Activated CD4-positive, alpha-beta T cell treated with anti-CD3 and anti-CD28 coated beads for 36 hours (primary cell): ENCODE results near the gene DCLK1. TPM values are rescaled to one million over a fixed set of nuclear protein-coding genes. Genes with fewer than 3 reads are reported as not detected.

Experiments used
- ATAC-seq: fragments of 200-7000 bp; cut with Tn5 transposase; one replicate; pipeline ENCODE4 v1.10.0; 2021; ENCODE audit warnings: mild to moderate bottlenecking, moderate library complexity
- CTCF ChIA-PET: fragments of 350-600 bp; sonication (Branson Sonifier 250); formaldehyde crosslinking; loops from one replicate; lab custom pipeline; 2021; ENCODE audit warnings: antibody characterized with exemption; lab: Charles Lee
- POLR2A ChIA-PET: fragments of 350-600 bp; sonication (Branson Sonifier 250); formaldehyde crosslinking; loops from one replicate; lab custom pipeline; 2021; ENCODE audit warnings: antibody characterized with exemption, inconsistent platforms; lab: Charles Lee
- DNase-seq: peaks from one replicate; pipeline ENCODE4 v3.0.0-alpha.2; 2020
- H3K27ac Mint-ChIP-seq: one replicate; pipeline ENCODE4 v1.8.0; 2021; ENCODE audit warnings: mixed read lengths
- H3K27me3 Mint-ChIP-seq: one replicate; pipeline ENCODE4 v1.8.0; 2021; ENCODE audit warnings: mixed read lengths
- H3K36me3 Mint-ChIP-seq: one replicate; pipeline ENCODE4 v1.8.0; 2021; ENCODE audit warnings: low read depth, mixed read lengths
- H3K4me1 Mint-ChIP-seq: one replicate; pipeline ENCODE4 v1.8.0; 2021; ENCODE audit warnings: mixed read lengths
- H3K4me3 Mint-ChIP-seq: one replicate; pipeline ENCODE4 v1.8.0; 2021; ENCODE audit warnings: mild to moderate bottlenecking, moderate library complexity, mixed read lengths
- H3K9me3 Mint-ChIP-seq: one replicate; pipeline ENCODE4 v1.8.0; 2021; ENCODE audit warnings: low read depth, mixed read lengths
- intact Hi-C, 2 experiments: fragments of 100-400 bp; cut with DNase I in 1 of 2; cut with micrococcal nuclease in 1 of 2; formaldehyde crosslinking; loops; one replicate each; pipeline versions ENCODE4 v1.14.2 to v1.15.1; 2022 to 2024; cut with DNase I, micrococcal nuclease
- total RNA-seq, 2 experiments: library from RNA; stranded (reverse); gene quantifications; one replicate each; pipeline ENCODE4 v1.2.3, GENCODE V29; 2021

DCLK1 gene
- total RNA-seq, 2 experiments from 2014 or later: not detected

DNA sequence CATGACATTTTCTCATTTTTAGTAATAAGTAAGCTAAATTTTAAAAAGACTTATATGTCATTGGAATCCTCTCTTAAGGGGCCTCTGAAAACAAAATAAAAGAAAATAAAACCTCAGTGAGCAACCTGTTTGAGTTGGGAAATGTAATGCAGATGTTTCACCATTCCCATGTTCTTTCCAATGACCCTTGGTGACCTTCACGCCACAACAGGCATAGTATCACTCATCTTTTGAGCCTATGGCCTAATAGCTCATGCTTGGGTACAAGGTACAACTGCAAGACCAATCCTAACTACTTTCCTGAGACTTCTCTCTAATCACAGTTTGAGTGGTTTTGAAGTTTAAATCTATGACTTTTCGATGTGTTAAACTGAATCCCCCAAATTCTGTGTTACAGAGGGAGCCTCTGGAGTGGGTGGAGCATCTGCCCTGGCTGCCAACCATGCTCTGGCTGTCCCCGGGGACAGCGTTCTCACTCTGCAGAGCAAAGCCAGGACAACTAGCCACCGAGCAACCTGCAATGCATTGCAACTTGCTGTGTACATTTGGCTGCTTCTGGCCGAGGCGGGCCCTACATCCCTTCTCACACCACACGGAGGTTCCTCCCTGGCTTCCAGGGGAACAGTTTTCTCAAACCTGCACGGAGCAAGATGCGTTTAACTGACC lies 346.8 kb downstream of the DCLK1 start:
- no peak overlapping the region for H3K27ac Mint-ChIP-seq
- CTCF ChIA-PET: no interaction called here
- DNase-seq: no peak
- intact Hi-C loops: no loop called here
- no peak overlapping the region for H3K4me3 Mint-ChIP-seq
- H3K36me3 Mint-ChIP-seq: no peaks in the 10 kb centered on the region
- no peaks in the 10 kb centered on the region for H3K9me3 Mint-ChIP-seq
- POLR2A ChIA-PET: no interaction called here
- no peak for ATAC-seq
- H3K4me1 Mint-ChIP-seq: no peaks in the 10 kb centered on the region
- peaks cover 2% of the 10 kb centered on the region for H3K27me3 Mint-ChIP-seq

DNA sequence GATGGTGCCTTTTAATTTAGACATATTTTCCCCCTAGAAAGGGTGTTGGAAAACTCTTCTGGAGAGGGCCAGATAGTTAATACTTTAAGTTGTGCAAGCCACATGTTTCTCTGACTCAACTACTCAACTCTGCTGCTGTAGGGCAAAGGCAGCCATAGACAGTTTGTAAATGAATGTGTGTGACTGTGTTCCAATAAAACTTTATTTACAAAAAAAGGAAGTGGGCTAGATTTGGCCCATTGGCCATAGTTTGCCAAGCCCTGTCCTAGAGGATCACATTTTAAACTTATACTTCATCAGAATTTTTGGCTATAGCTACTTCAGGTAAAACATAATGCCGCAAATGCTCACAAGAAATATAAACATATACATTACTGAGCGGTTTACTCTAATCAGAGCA lies 348.4 kb downstream of the DCLK1 start:
- ChIA-PET POLR2A (no interaction called here), CTCF (no interaction called here)

DNA sequence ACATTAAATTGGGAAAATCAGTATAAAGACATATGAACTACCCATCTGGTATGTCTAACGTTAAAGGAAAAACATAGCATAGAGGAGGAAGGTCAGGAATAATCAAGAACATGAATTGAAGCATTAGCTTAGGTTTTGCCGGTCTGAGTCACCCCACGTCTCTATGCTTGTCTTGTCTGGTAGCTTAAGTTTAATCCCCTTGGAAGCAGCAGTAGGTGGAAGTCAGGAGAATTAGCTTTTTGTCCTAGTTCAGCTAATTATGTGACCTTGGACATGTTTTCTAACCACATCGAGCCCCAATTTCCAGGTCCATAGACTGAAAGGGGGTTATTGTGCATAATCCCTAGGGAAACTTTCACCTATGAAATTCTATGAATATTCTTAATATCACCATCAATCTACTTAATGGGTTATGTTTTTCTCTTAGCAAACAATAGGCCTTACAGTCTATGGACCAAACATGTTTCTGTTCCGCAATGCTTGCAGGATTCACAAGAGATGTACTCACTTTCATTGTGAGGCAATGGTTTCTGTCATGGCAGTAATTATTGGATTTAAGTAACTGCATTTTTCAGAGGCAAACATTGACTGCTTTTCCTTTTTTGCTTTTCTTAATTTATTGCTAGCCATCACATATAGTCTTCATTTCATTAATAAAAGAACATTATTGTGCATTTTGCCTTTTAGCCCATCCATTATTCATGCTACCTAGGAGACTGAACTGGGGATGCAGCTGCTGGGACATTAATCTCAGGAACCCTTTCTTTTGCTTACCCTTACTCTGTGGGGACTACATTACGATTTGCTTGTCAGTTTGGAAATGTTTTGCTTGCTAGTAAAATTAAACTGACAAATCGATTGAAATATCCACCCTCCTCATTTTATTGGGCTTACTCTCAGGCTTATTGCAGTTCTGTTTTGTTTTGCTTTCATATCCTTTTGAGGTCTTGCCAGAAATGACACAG lies 349.9 kb downstream of the DCLK1 start:
- ChIA-PET CTCF (interaction anchor here (1.4 kb wide), 1 partner anchor 8 kb away, joined by 4 read pairs; no protein-coding TSS in a partner anchor), POLR2A (no interaction called here)
- DNase-seq (no peak), ATAC-seq (no peak)
- peaks cover 5% of the 10 kb centered on the region for H3K27me3 Mint-ChIP-seq
- intact Hi-C loops: no loop called here
- H3K4me1 Mint-ChIP-seq: no peaks in the 10 kb centered on the region
- no peaks in the 10 kb centered on the region for H3K9me3 Mint-ChIP-seq
- no peak overlapping the region for H3K4me3 Mint-ChIP-seq
- H3K36me3 Mint-ChIP-seq: no peaks in the 10 kb centered on the region
- no peak overlapping the region for H3K27ac Mint-ChIP-seq

More for the DNA sequence above, 348.4 kb downstream of the DCLK1 start:
- H3K4me1 Mint-ChIP-seq: no peaks in the 10 kb centered on the region
- no peak for ATAC-seq
- no peaks in the 10 kb centered on the region for H3K36me3 Mint-ChIP-seq
- H3K27ac Mint-ChIP-seq: no peak overlapping the region
- intact Hi-C loops: no loop called here
- H3K27me3 Mint-ChIP-seq: peaks cover 2% of the 10 kb centered on the region
- no peak overlapping the region for H3K4me3 Mint-ChIP-seq
- no peak for DNase-seq
- no peaks in the 10 kb centered on the region for H3K9me3 Mint-ChIP-seq

DNA sequence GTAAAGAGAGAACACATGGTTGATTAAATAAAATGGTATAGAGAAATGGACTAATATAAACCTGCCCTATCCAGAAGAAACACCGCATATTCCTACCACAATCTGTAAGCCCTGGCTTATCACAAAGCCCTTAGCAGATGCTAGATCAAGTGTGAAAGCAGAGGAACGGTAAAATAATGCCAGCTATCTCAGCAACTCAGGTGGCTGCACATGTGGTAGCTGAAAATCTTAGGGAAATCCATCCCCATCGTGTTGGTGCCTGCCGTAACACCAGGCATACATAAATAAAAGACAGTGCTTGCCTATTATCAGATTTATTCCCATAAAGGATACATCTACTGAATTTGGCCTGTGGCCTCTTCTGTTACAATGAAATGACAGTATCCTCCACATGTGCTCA lies 350.6 kb downstream of the DCLK1 start:
- H3K4me1 Mint-ChIP-seq: no peaks in the 10 kb centered on the region

DNA sequence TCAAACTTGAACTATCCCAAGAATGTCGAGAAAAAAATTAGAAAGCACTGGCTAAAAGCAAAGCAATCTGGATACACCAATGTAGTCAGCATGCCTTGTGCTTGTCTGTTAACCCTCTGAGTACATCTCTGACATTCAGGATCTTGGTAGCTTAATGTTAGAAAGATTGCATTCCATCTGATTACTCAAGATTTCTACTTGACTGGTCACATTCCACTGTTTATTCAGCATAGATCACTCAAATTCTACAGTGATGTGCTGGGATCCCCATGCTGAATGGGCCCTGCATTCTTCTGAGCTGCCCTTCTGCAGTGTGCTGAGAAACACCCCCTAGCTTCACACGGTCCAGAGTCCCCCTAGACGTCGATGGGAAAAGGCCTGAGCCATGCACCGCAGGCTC lies 359.3 kb downstream of the DCLK1 start:
- no peak overlapping the region for H3K4me3 Mint-ChIP-seq
- ATAC-seq (no peak), DNase-seq (no peak)
- POLR2A ChIA-PET: no interaction called here
- H3K36me3 Mint-ChIP-seq: no peaks in the 10 kb centered on the region
- intact Hi-C loops: no loop called here
- peaks cover 6% of the 10 kb centered on the region for H3K27me3 Mint-ChIP-seq
- H3K9me3 Mint-ChIP-seq: no peaks in the 10 kb centered on the region
- CTCF ChIA-PET: no interaction called here
- no peak overlapping the region for H3K27ac Mint-ChIP-seq
- no peaks in the 10 kb centered on the region for H3K4me1 Mint-ChIP-seq

More for the DNA sequence above, 350.6 kb downstream of the DCLK1 start:
- ChIA-PET CTCF (interaction anchor here (1.4 kb wide), 1 partner anchor 9 kb away, joined by 4 read pairs; no protein-coding TSS in a partner anchor), POLR2A (no interaction called here)
- intact Hi-C loops: no loop called here
- H3K4me3 Mint-ChIP-seq: no peak overlapping the region
- DNase-seq (no peak), ATAC-seq (no peak)
- H3K9me3 Mint-ChIP-seq: no peaks in the 10 kb centered on the region
- no peak overlapping the region for H3K27ac Mint-ChIP-seq
- no peaks in the 10 kb centered on the region for H3K36me3 Mint-ChIP-seq
- H3K27me3 Mint-ChIP-seq: peaks cover 5% of the 10 kb centered on the region

DNA sequence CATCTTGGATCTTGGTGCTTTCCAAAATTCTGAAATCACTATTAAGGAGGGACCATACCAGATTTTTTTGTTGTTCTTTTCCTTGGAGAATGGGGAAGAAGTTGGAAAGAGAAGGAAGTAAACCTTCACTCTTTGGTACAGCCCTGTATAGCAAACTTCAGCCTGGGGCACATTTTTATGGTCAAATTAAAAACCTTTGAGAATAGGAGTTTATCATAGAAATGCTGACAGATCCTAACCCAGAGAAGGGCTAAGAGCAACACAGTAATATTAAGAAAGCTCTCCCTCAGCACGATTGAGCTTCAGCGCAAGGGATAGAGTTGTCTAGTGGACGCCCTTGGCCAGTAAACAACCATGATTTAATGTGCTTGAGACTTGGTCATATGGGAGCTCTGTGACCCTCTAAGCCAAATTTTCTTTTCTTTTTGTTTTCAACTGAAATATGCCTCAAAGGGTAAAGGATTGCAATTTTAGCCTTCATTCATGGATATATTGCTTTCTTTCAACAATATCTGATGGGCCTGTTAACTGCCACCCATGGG lies 360.4 kb downstream of the DCLK1 start:
- Mint-ChIP-seq H3K36me3 (no peaks in the 10 kb centered on the region), H3K27me3 (peaks cover 3% of the 10 kb centered on the region), H3K9me3 (no peaks in the 10 kb centered on the region), H3K4me3 (no peak overlapping the region), H3K27ac (no peak overlapping the region), H3K4me1 (no peaks in the 10 kb centered on the region)
- ChIA-PET POLR2A (no interaction called here), CTCF (no interaction called here)
- DNase-seq (no peak), ATAC-seq (no peak)
- intact Hi-C loops: no loop called here

DNA sequence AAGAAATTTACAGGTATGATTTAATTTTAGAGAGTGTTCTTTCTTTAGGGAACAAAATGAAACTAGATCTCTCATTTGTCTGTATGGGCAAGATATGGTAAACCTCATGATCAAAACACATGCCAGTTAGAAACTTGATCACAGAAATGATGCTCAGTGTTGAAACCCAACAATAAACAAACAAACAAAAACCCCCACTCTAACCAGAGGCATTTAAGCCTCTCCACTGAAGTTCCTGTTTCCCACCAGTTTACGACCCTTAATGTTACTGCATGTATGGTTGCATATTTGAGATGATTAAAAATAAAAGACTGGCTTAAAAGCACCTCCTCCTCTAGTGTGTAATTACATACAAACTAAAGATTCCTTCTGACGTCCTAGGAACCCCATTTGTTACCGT lies 361.4 kb downstream of the DCLK1 start:
- Mint-ChIP-seq H3K27ac (no peak overlapping the region), H3K27me3 (peaks cover 3% of the 10 kb centered on the region), H3K36me3 (no peaks in the 10 kb centered on the region), H3K4me1 (no peaks in the 10 kb centered on the region), H3K9me3 (no peaks in the 10 kb centered on the region), H3K4me3 (no peak overlapping the region)
- ChIA-PET POLR2A (no interaction called here), CTCF (no interaction called here)
- no peak for ATAC-seq
- intact Hi-C loops: no loop called here
- DNase-seq: no peak

DNA sequence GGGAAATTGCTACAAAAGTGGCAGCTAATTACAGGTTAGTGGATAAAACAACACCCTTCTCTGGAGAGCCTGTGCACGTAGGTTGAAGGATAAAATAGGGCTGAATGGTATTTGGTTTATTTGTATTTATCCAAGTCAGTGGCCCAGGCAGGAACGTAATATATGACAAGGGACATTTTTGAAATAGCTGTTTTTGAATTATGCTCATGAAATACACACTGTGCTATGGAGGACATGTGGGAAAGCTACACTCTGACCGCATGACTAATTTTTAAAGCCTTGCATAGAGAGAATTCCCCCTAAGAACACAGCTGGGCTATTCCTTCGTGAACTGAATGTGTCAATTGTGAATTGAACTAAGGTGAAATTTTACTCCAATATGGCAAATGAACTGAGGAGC lies 362.6 kb downstream of the DCLK1 start:
- DNase-seq: no peak
- Mint-ChIP-seq H3K4me1 (no peaks in the 10 kb centered on the region), H3K27me3 (peaks cover 3% of the 10 kb centered on the region), H3K4me3 (no peak overlapping the region), H3K27ac (no peak overlapping the region), H3K9me3 (no peaks in the 10 kb centered on the region), H3K36me3 (no peaks in the 10 kb centered on the region)
- ChIA-PET POLR2A (no interaction called here), CTCF (no interaction called here)
- intact Hi-C loops: no loop called here
- no peak for ATAC-seq

DNA sequence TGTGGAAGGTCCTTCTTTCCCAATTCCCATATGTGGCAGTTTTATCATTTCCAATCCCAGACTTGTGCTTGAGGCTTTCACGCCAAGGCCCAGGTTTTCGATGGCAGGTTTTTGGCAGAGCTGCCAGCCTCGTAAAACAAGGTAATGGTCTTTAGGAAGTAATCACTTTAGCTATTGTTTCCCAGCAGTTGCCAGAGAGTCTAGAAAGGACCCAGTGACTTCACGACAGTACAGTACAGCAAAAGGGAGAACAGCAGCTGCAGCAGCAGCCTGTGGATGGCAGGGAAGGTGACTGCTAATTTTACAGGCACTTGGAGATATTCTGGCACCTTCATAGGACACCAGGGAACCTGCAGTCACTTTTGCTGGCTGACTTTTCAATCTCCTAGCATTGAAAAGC lies 363.1 kb downstream of the DCLK1 start:
- DNase-seq: no peak
- Mint-ChIP-seq H3K4me3 (no peak overlapping the region), H3K4me1 (no peaks in the 10 kb centered on the region), H3K36me3 (no peaks in the 10 kb centered on the region), H3K9me3 (no peaks in the 10 kb centered on the region), H3K27ac (no peak overlapping the region), H3K27me3 (peaks cover 3% of the 10 kb centered on the region)
- intact Hi-C loops: no loop called here
- POLR2A ChIA-PET: no interaction called here
- CTCF ChIA-PET: no interaction called here
- ATAC-seq: no peak

DNA sequence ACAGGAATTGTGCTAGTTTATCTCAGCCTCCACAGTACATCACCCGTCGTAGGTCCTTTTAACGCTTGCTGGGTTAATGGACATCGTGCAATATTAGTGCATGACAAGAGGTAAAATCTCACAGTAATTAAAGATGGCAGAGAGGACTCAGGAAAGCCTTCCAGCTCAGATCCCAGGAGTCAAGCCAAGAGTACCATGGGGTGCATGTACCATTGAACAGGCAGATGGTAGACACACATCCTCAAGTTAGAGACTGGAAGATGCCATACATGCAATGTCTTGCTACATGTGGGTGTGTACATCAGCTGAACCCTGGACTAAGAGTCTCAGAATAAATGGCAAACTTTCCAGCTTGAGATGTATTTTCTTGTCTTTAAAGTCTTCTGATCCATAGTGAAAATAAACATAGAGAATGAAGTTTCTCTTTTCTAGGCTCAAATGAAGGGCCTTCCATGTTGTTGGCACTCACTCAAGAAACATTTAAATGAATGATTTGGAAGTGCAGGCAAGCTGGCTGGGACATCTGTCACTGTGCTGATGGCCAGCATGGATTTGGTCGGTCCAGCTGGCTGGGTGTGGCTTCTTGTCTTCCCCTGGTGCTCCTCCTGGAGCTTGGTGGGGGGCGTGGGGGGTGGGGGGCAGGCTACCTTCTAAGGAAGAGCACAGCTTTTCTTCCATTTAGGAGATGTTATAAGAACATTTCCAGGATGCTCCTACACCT lies 363.8 kb downstream of the DCLK1 start:
- H3K27me3 Mint-ChIP-seq: peaks cover 3% of the 10 kb centered on the region
- intact Hi-C loops: no loop called here
- no peak for DNase-seq
- no peak overlapping the region for H3K27ac Mint-ChIP-seq
- H3K4me1 Mint-ChIP-seq: no peaks in the 10 kb centered on the region
- no peaks in the 10 kb centered on the region for H3K9me3 Mint-ChIP-seq
- H3K36me3 Mint-ChIP-seq: no peaks in the 10 kb centered on the region
- ChIA-PET POLR2A (no interaction called here), CTCF (no interaction called here)
- H3K4me3 Mint-ChIP-seq: no peak overlapping the region
- ATAC-seq: no peak

DNA sequence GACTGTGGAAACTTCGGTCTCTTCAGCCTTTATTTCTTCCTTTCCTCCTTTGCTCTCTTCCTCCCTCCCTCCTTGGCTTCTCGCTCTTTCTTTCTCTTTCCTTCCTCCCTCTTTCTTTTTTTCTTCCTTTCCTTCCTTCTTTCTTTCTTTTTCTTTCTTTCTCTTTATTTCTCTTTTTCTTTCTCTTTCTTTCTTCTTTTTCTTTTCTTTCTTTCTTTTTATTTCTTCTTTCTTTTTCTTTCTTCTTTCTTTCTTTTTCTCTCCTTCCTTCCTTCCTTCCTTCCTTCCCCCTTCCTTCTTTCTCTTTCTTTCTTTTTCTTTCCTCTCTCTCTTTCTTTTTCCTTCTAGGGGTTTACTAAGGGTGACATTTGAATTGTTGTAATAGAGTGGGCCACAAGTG lies 364.5 kb downstream of the DCLK1 start:
- no peaks in the 10 kb centered on the region for H3K36me3 Mint-ChIP-seq
- H3K27ac Mint-ChIP-seq: no peak overlapping the region
- no peaks in the 10 kb centered on the region for H3K9me3 Mint-ChIP-seq
- ChIA-PET CTCF (no interaction called here), POLR2A (no interaction called here)
- no peak for DNase-seq
- H3K27me3 Mint-ChIP-seq: peaks cover 3% of the 10 kb centered on the region
- no peaks in the 10 kb centered on the region for H3K4me1 Mint-ChIP-seq
- H3K4me3 Mint-ChIP-seq: no peak overlapping the region
- intact Hi-C loops: no loop called here
- no peak for ATAC-seq
